D721Med (cell line): ENCODE results near the gene PPP1R18.

Experiments used
- DNase-seq: peaks from one replicate; pipeline ENCODE4 v3.0.0; 2011; ENCODE audit warnings: low spot score; ENCODE audit not compliant: insufficient read length
- FAIRE-seq: peaks from 2 replicates; lab custom pipeline; 2011; peaks lifted over from hg19 to GRCh38; lab: Jason Lieb, UNC
- CTCF ChIP-seq: IDR thresholded peaks from 2 replicates; pipeline ENCODE4 v1.5.1; 2012; ENCODE audit warnings: mild to moderate bottlenecking, control low read depth; ENCODE audit not compliant: insufficient read depth; ENCODE audit errors: missing control alignments

PPP1R18 gene

GRCh38 chr6:30685157-30686008 is 1.1 kb downstream of the PPP1R18 start:
- no peak for DNase-seq
- FAIRE-seq: no peak

GRCh38 chr6:30684386-30685156 is 1.9 kb downstream of the PPP1R18 start:
- no peak for DNase-seq

More at GRCh38 chr6:30685157-30686008, 1.1 kb downstream of the PPP1R18 start:
- TF ChIP-seq CTCF: no peak

GRCh38 chr6:30683980-30684338 is 2.5 kb downstream of the PPP1R18 start:
- no peak for FAIRE-seq
- no peak for TF ChIP-seq CTCF

More at GRCh38 chr6:30684386-30685156, 1.9 kb downstream of the PPP1R18 start:
- no peak for TF ChIP-seq CTCF
- no peak for FAIRE-seq

GRCh38 chr6:30683183-30683979 is 3.1 kb downstream of the PPP1R18 start:
- TF ChIP-seq CTCF: no peak
- no peak for DNase-seq

More at GRCh38 chr6:30683980-30684338, 2.5 kb downstream of the PPP1R18 start:
- no peak for DNase-seq

GRCh38 chr6:30682143-30683117 is 4.0 kb downstream of the PPP1R18 start:
- FAIRE-seq (no peak), DNase-seq (no peak)

More at GRCh38 chr6:30683183-30683979, 3.1 kb downstream of the PPP1R18 start:
- no peak for FAIRE-seq

More at GRCh38 chr6:30682143-30683117, 4.0 kb downstream of the PPP1R18 start:
- TF ChIP-seq CTCF: no peak
